ENCODE results near the gene WDR89. TPM values are rescaled to one million over a fixed set of nuclear protein-coding genes. Genes with fewer than 3 reads are reported as not detected.

Gene WDR89
- total and polyA plus RNA-seq, 2 experiments from 2014 or later: 21.5 to 31.8 TPM

DNA sequence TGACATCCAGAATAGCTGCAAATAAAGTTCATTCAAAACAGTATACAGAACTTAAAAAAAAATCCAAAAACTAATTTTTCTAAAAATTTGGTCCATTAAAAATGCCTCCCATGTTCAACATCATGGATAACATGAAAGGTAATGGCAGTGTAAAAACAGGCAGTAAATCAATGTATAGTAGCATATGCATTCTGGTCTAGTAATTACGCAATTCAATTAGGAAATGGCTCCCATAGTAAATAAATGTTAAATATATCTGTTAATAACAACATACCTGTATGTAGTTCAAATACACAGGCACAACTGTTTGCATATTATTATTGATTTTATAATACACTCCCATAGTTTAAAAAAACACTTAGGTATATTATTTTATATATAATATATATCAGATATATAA, 43.7 kb upstream of the WDR89 start:
- TF ChIP-seq ZNF114 (CRISPR knock-in tag; IDR thresholded peaks at IDR 0.05) (no peak), ZNF331 (CRISPR knock-in tag; IDR thresholded peaks at IDR 0.05; ENCODE audit: low read depth) (no peak), NANOG (IDR thresholded peaks at IDR 0.05; ENCODE audit: borderline replicate concordance) (no peak), POLR2AphosphoS5 (IDR thresholded peaks at IDR 0.05; ENCODE audit: low read depth) (no peak), EZH2 (IDR thresholded peaks at IDR 0.05; ENCODE audit: low read depth, unreplicated experiment) (no peak), CREB1 (CRISPR knock-in tag; IDR thresholded peaks at IDR 0.05; ENCODE audit: low read depth) (no peak), ZNF462 (CRISPR knock-in tag; IDR thresholded peaks at IDR 0.05) (no peak), JUNB (IDR thresholded peaks at IDR 0.05; ENCODE audit: unreplicated experiment) (no peak), STAT1 (IDR thresholded peaks at IDR 0.05; ENCODE audit: unreplicated experiment) (no peak), ETS1 (IDR thresholded peaks at IDR 0.05) (no peak), EZH2phosphoT487 (IDR thresholded peaks at IDR 0.05; ENCODE audit: unreplicated experiment) (no peak)
- TF ChIP-seq, protein P1, sequence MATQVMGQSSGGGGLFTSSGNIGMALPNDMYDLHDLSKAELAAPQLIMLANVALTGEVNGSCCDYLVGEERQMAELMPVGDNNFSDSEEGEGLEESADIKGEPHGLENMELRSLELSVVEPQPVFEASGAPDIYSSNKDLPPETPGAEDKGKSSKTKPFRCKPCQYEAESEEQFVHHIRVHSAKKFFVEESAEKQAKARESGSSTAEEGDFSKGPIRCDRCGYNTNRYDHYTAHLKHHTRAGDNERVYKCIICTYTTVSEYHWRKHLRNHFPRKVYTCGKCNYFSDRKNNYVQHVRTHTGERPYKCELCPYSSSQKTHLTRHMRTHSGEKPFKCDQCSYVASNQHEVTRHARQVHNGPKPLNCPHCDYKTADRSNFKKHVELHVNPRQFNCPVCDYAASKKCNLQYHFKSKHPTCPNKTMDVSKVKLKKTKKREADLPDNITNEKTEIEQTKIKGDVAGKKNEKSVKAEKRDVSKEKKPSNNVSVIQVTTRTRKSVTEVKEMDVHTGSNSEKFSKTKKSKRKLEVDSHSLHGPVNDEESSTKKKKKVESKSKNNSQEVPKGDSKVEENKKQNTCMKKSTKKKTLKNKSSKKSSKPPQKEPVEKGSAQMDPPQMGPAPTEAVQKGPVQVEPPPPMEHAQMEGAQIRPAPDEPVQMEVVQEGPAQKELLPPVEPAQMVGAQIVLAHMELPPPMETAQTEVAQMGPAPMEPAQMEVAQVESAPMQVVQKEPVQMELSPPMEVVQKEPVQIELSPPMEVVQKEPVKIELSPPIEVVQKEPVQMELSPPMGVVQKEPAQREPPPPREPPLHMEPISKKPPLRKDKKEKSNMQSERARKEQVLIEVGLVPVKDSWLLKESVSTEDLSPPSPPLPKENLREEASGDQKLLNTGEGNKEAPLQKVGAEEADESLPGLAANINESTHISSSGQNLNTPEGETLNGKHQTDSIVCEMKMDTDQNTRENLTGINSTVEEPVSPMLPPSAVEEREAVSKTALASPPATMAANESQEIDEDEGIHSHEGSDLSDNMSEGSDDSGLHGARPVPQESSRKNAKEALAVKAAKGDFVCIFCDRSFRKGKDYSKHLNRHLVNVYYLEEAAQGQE (IDR thresholded peaks at IDR 0.05; ENCODE audit: unreplicated experiment): no peak
- TF ChIP-seq, protein P2, sequence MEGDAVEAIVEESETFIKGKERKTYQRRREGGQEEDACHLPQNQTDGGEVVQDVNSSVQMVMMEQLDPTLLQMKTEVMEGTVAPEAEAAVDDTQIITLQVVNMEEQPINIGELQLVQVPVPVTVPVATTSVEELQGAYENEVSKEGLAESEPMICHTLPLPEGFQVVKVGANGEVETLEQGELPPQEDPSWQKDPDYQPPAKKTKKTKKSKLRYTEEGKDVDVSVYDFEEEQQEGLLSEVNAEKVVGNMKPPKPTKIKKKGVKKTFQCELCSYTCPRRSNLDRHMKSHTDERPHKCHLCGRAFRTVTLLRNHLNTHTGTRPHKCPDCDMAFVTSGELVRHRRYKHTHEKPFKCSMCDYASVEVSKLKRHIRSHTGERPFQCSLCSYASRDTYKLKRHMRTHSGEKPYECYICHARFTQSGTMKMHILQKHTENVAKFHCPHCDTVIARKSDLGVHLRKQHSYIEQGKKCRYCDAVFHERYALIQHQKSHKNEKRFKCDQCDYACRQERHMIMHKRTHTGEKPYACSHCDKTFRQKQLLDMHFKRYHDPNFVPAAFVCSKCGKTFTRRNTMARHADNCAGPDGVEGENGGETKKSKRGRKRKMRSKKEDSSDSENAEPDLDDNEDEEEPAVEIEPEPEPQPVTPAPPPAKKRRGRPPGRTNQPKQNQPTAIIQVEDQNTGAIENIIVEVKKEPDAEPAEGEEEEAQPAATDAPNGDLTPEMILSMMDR (conservative IDR thresholded peaks at IDR 0.05; ENCODE audit: low read depth in 2 of 2): no peak
- ATAC-seq: no peak
- H2AFZ ChIP-seq: no peak overlapping the region
- no peaks in the 10 kb centered on the region for H3K9me2 ChIP-seq (ENCODE audit: insufficient read depth)
- Mint-ChIP-seq H3K27me3 (ENCODE audit: insufficient read depth, low read depth, poor library complexity) (peaks cover 2% of the 10 kb centered on the region), H3K4me3 (no peak overlapping the region), H3K36me3 (ENCODE audit: low read depth) (no peaks in the 10 kb centered on the region), H3K4me1 (no peaks in the 10 kb centered on the region), H3K9me3 (no peaks in the 10 kb centered on the region), H3K27ac (no peak overlapping the region)
- H4K20me1 ChIP-seq (replicated peaks; ENCODE audit: insufficient read depth): no peaks in the 10 kb centered on the region
- H3K27ac ChIP-seq (ENCODE audit: low read depth): no peak overlapping the region
- H3K27me3 ChIP-seq (ENCODE audit: insufficient read depth): no peaks in the 10 kb centered on the region
- no peak for DNase-seq (ENCODE audit: low spot score)
- no peaks in the 10 kb centered on the region for H3K36me3 ChIP-seq (ENCODE audit: insufficient read depth)
- no peaks in the 10 kb centered on the region for H3F3A ChIP-seq (replicated peaks; ENCODE audit: low read depth)
- H3K79me2 ChIP-seq (replicated peaks; ENCODE audit: insufficient read depth): no peaks in the 10 kb centered on the region
- H3K4me2 ChIP-seq: no peak overlapping the region
- no peak overlapping the region for H3K4me3 ChIP-seq
- H3K4me1 ChIP-seq (ENCODE audit: insufficient read depth): no peaks in the 10 kb centered on the region

Measured in GM23338 (cell line).